Large intestine (tissue), 3 donors: ENCODE measurements around the gene CLEC4G. TPM values are rescaled to one million over a fixed set of nuclear protein-coding genes. Genes with fewer than 3 reads are reported as not detected.

ENCODE experiments used
- DNase-seq, 2 donors: peaks; one replicate each; pipeline versions ENCODE4 v3.0.0 to v3.0.0-alpha.2; 2013
- H3K27ac ChIP-seq: one replicate; pipeline ENCODE4 v1.5.1; 2013; ENCODE audit warnings: low read length
- H3K27me3 ChIP-seq: 2 replicates; pipeline ENCODE4 v1.6.1; 2013; ENCODE audit warnings: low read length; ENCODE audit not compliant: control insufficient read depth, insufficient read depth
- H3K36me3 ChIP-seq: 2 replicates; pipeline ENCODE4 v1.6.1; 2013; ENCODE audit warnings: low read length; ENCODE audit not compliant: control insufficient read depth, insufficient read depth
- H3K4me1 ChIP-seq: one replicate; pipeline ENCODE4 v1.6.1; 2013; ENCODE audit warnings: low read length; ENCODE audit not compliant: control insufficient read depth, insufficient read depth
- H3K4me3 ChIP-seq: one replicate; pipeline ENCODE4 v1.5.1; 2013; ENCODE audit warnings: low read length
- H3K9me3 ChIP-seq: one replicate; pipeline ENCODE4 v1.6.1; 2013; ENCODE audit warnings: mild to moderate bottlenecking, low read depth, low read length, moderate library complexity; ENCODE audit not compliant: control insufficient read depth
- WGBS: methylation state at CpG from one replicate; pipeline ENCODE4 v1.1.5; 2013; ENCODE audit warnings: low lambda C conversion rate; ENCODE audit not compliant: insufficient coverage; 5-methylcytosine and 5-hydroxymethylcytosine counted together
- polyA plus RNA-seq: library from polyadenylated mRNA; unstranded; fragments of 120-200 nt; gene quantifications from one replicate; pipeline ENCODE4 v1.2.1, GENCODE V29; 2013

CLEC4G gene
- polyA plus RNA-seq, 1 donor: 0.57 TPM

- no peak for DNase-seq
- Histone ChIP-seq H3K36me3 (no peaks in the 10 kb centered on the region), H3K27ac (no peak overlapping the region), H3K4me1 (no peaks in the 10 kb centered on the region), H3K27me3 (peaks cover 5% of the 10 kb centered on the region), H3K9me3 (no peaks in the 10 kb centered on the region), H3K4me3 (no peak overlapping the region)
- no CpG with 5 or more reads among the region's 2 CpGs for WGBS
Observed at GRCh38 chr19:7739211-7739755, 7.4 kb upstream of the CLEC4G start.

- DNase-seq: no peak
- no peaks in the 10 kb centered on the region for H3K4me1 ChIP-seq
- 92% methylated on average over 2 of the region's 7 CpGs for WGBS
Observed at GRCh38 chr19:7738023-7738422, 6.1 kb upstream of the CLEC4G start.

GRCh38 chr19:7737215-7737614 lies 5.3 kb upstream of the CLEC4G start:
- Histone ChIP-seq H3K27ac (no peak overlapping the region), H3K4me1 (no peaks in the 10 kb centered on the region), H3K27me3 (peaks cover 9% of the 10 kb centered on the region), H3K9me3 (no peaks in the 10 kb centered on the region), H3K36me3 (no peaks in the 10 kb centered on the region), H3K4me3 (no peak overlapping the region)
- WGBS: 92% methylated on average over 4 of the region's 11 CpGs
- no peak for DNase-seq

More at GRCh38 chr19:7738023-7738422, 6.1 kb upstream of the CLEC4G start:
- Histone ChIP-seq H3K27me3 (peaks cover 5% of the 10 kb centered on the region), H3K4me3 (no peak overlapping the region), H3K27ac (no peak overlapping the region), H3K36me3 (no peaks in the 10 kb centered on the region), H3K9me3 (no peaks in the 10 kb centered on the region)

- peaks cover 20% of the 10 kb centered on the region for H3K27me3 ChIP-seq
- no peak for DNase-seq
- no CpG with 5 or more reads among the region's 1 CpG for WGBS
- H3K4me3 ChIP-seq: no peak overlapping the region
- peaks cover 2% of the 10 kb centered on the region for H3K9me3 ChIP-seq
- no peak overlapping the region for H3K27ac ChIP-seq
- no peaks in the 10 kb centered on the region for H3K4me1 ChIP-seq
- no peaks in the 10 kb centered on the region for H3K36me3 ChIP-seq
Observed at GRCh38 chr19:7736148-7736547, 4.2 kb upstream of the CLEC4G start.

- Histone ChIP-seq H3K4me1 (no peaks in the 10 kb centered on the region), H3K36me3 (no peaks in the 10 kb centered on the region), H3K4me3 (no peak overlapping the region), H3K27ac (no peak overlapping the region), H3K27me3 (peaks cover 35% of the 10 kb centered on the region), H3K9me3 (peaks cover 6% of the 10 kb centered on the region)
- no peak for DNase-seq
- WGBS: no CpG with 5 or more reads among the region's 12 CpGs
Observed at GRCh38 chr19:7734220-7735203, 2.6 kb upstream of the CLEC4G start.

GRCh38 chr19:7733376-7733775 lies 1.5 kb upstream of the CLEC4G start:
- 76% methylated on average over 5 of the region's 6 CpGs for WGBS
- Histone ChIP-seq H3K9me3 (peaks cover 6% of the 10 kb centered on the region), H3K4me3 (no peak overlapping the region), H3K4me1 (no peaks in the 10 kb centered on the region), H3K27ac (no peak overlapping the region), H3K27me3 (peaks cover 46% of the 10 kb centered on the region), H3K36me3 (no peaks in the 10 kb centered on the region)
- no peak for DNase-seq

GRCh38 chr19:7731615-7732014 lies 295 bp downstream of the CLEC4G start:
- Histone ChIP-seq H3K9me3 (peaks cover 6% of the 10 kb centered on the region), H3K36me3 (no peaks in the 10 kb centered on the region), H3K27ac (no peak overlapping the region), H3K4me3 (no peak overlapping the region), H3K4me1 (no peaks in the 10 kb centered on the region), H3K27me3 (peaks cover 58% of the 10 kb centered on the region)
- no peak for DNase-seq
- no CpG with 5 or more reads among the region's 5 CpGs for WGBS

GRCh38 chr19:7731218-7731595 lies 703 bp downstream of the CLEC4G start:
- no peak for DNase-seq
- WGBS: no CpG with 5 or more reads among the region's 39 CpGs
- peaks cover 58% of the 10 kb centered on the region for H3K27me3 ChIP-seq

GRCh38 chr19:7730286-7731217 lies 1.4 kb downstream of the CLEC4G start:
- H3K4me3 ChIP-seq: no peak overlapping the region
- no peaks in the 10 kb centered on the region for H3K36me3 ChIP-seq

More at GRCh38 chr19:7731218-7731595, 703 bp downstream of the CLEC4G start:
- H3K9me3 ChIP-seq: peaks cover 6% of the 10 kb centered on the region
- H3K27ac ChIP-seq: no peak overlapping the region
- no peaks in the 10 kb centered on the region for H3K4me1 ChIP-seq
- H3K4me3 ChIP-seq: no peak overlapping the region
- H3K36me3 ChIP-seq: no peaks in the 10 kb centered on the region

GRCh38 chr19:7729831-7730285 lies 2.1 kb downstream of the CLEC4G start:
- H3K27me3 ChIP-seq: peaks cover 55% of the 10 kb centered on the region
- WGBS: no CpG with 5 or more reads among the region's 34 CpGs
- H3K4me1 ChIP-seq: no peaks in the 10 kb centered on the region
- no peak overlapping the region for H3K4me3 ChIP-seq
- H3K9me3 ChIP-seq: peaks cover 6% of the 10 kb centered on the region
- H3K27ac ChIP-seq: no peak overlapping the region
- no peak for DNase-seq
- no peaks in the 10 kb centered on the region for H3K36me3 ChIP-seq

More at GRCh38 chr19:7730286-7731217, 1.4 kb downstream of the CLEC4G start:
- Histone ChIP-seq H3K4me1 (no peaks in the 10 kb centered on the region), H3K27me3 (peaks cover 55% of the 10 kb centered on the region), H3K9me3 (peaks cover 6% of the 10 kb centered on the region), H3K27ac (no peak overlapping the region)
- no CpG with 5 or more reads among the region's 78 CpGs for WGBS
- DNase-seq: no peak
